Measurements from ENCODE around the gene UNC13B.
"Not testable (repeated sequence)": the region's sequence is repeated elsewhere in the genome, so short reads cannot be mapped to it uniquely, and the experiment has no call there.

UNC13B gene

GRCh38 chr9:35229066-35229778 is 67.4 kb downstream of the UNC13B start:
- no peak for DNase-seq

- no peak for DNase-seq
Measured at GRCh38 chr9:35229779-35230143, 68.0 kb downstream of the UNC13B start.

DNA sequence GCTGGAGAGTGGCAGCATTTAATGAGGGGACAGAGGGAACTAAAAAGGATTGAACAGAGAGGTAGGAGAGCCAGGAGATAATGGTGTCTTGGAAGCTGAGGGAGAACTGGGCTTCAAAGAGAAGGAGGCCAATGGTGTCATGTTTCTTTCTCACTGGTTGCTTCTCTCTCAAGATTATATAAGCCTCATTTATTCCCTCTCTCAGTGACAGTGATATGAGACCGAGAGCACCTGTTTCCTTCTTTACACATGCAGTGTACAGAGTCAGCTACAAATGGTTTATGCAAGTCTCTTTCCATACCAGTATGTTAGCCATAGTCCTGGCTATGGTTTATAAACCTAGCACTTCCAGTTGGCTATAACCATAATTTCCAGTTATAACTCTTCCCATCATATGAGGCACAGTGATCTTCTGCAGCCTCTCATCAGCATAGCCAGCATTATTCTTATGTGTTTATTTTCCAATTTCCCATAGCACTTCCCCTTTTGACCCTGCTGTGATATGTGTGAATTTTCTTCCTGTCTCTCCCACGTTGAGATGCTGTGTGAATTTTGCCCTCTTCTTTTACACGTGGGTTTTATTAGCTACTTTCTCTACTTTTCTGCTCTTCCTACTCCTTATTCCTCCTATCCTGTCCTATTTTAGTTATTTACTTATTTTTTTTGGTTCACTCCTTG is 71.2 kb downstream of the UNC13B start:
- DNase-seq = no peak

DNA sequence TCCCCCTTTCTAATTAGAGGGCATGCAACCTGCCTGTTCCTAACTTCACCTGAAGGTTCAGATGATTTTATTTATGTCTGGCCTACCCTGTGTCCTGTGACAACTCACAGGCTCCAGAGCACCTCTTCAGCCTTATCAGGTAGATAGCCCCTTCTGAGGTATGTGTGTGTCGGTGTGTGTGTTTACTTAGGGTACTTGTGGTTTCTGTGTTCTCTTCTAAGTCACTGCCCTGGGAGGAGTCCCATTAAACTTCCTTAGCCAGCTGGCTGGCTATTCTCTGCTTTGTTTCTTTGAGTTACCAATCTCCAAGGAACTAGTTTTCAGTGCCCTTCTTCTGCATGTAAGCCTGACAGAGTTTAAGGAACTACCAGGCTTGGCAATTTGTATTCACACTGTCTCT is 74.9 kb downstream of the UNC13B start:
- DNase-seq = no peak

- DNase-seq = no peak
Measured at GRCh38 chr9:35237311-35237710, 75.5 kb downstream of the UNC13B start.

DNA sequence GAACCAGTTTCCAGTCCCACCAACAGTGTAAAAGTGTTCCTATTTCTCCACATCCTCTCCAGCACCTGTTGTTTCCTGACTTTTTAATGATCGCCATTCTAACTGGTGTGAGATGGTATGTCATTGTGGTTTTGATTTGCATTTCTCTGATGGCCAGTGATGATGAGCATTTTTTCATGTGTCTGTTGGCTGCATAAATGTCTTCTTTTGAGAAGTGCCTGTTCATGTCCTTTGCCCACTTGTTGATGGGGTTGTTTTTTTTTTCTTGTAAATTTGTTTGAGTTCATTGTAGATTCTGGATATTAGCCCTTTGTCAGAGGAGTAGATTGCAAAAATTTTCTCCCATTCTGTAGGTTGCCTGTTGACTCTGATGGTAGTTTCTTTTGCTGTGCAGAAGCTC is 84.1 kb downstream of the UNC13B start:
- DNase-seq = not testable (repeated sequence)

DNA sequence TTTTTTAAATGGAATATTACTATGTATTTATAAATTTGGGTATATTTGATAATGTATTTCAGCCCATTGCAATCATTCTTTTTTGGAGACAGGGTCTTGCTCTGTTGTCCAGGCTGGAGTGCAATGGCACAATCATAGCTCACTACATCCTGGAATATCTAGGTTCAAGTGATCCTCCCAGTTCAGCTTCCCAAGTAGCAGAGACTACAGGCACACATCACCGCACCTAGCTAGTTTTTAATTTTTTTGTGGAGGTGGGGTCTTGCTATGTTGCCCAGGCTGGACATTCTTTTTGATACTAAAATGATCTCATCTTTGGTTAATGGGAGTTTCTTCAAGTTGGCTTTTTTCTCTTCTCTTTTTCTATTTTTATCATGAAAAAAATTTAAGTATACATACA is 91.3 kb downstream of the UNC13B start:
- no peak for DNase-seq

GRCh38 chr9:35254237-35254636 is 92.4 kb downstream of the UNC13B start:
- no peak for DNase-seq

DNA sequence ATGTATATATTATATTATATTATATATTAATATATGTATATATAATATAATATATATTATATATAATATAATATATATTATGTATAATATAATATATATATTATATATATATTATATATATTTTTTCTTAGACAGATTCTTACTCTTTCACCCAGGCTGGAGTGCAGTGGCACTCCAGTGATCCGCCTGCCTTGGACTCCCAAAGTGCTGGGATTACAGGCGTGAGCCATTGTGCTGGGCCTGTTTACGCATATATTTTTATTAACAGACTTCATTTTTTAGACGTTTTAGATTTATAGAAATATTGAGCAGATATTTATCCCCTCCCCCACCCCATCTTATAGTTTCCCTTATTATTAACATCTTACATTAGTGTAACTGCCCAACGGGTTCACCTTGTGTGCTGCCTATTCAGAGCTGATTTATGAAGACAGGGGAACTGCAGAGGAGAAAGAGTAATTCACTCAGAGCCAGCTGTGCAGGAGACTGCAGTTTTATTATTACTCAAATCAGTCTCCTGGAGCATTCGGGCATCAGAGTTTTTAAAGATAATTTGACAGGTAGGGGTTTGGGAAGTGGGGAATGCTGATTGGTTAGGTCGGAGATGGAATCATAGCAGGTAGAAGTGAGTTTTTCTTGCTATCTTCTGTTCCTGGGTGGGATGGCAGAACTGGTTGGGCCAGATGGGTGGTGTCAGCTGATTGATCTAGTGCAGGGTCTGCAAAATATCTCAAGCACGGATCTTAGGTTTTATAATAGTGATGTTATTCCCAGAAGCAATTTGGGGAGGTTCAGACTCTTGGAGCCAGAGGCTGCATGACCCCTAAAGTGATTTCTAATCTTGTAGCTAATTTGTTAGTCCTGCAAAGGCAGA is 93.4 kb downstream of the UNC13B start:
- DNase-seq = no peak

DNA sequence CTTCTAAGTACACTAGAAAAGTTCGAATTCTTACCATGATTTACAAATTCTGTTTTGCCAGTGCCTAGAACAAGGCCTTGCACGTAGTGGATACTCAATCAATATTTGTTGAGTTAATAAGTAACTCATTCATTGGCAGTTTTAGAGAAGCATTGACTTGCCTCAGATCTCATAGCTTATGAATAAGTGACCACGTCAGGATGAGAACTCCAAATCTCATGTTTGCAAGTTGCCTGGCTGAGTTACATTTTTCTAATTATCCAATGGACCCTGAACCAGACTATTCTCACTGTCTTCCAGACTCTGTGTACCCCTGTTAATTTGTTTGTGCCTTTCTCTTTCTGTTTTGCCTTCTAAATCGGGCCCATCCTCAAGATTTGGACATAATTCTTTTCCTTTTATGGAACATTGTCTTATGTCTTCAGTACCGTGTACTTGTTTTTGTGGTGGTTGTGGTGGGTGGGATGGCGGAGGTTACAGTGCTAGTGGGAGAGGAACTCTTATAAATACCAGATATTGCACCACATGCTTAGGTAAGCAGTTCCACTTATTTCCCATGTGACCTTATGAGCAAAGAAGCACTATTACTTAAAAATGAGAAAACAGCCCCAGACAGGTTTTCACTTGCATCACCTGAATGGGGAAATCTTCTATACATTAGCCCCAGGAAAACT is 96.3 kb downstream of the UNC13B start:
- no peak for DNase-seq

- DNase-seq = peak; percentile 4
Measured at GRCh38 chr9:35258660-35259474, 97.1 kb downstream of the UNC13B start.

GRCh38 chr9:35260186-35260585 is 98.4 kb downstream of the UNC13B start:
- DNase-seq = no peak

DNA sequence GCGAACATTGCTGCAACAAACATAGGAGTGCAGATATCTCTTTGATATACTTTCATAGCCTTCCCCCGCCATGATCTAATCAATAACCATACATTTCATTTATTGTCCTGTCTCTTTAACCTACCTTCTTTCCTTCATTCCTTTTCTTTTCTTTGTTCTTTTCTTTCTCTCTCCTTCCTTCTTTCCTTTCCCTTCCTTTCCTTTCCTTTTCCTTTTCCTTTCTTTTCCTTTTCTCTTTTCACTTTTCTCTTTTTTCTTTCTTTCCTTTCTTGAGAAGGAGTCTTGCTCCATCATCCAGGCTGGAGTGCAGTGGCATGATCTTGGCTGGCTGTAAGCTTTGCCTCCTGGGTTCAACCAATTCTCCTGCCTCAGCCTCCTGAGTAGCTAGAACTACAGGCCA is 100.3 kb downstream of the UNC13B start:
- DNase-seq = no peak

- no peak for DNase-seq
Measured at GRCh38 chr9:35267710-35268109, 105.9 kb downstream of the UNC13B start.

DNA sequence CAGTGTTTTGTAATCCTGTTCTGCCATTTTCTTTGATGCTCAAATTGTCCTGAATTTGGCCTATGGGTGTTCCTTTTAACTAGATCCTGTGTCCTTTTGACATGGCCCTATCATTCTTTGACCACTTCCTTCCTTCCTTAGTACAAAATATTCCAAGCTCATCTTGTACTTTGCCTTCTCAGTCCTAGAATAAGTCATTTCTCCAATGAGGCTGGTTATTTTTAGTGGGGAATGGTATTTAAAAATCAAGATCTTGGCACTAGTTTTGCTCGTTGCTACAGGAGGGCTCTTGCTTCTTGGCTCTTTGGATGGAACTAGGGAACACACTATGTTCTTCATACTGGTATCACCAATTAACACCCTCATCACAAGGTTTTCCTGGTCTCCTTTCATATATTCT is 108.1 kb downstream of the UNC13B start:
- DNase-seq = no peak

- no peak for DNase-seq
Measured at GRCh38 chr9:35271637-35272036, 109.8 kb downstream of the UNC13B start.

DNA sequence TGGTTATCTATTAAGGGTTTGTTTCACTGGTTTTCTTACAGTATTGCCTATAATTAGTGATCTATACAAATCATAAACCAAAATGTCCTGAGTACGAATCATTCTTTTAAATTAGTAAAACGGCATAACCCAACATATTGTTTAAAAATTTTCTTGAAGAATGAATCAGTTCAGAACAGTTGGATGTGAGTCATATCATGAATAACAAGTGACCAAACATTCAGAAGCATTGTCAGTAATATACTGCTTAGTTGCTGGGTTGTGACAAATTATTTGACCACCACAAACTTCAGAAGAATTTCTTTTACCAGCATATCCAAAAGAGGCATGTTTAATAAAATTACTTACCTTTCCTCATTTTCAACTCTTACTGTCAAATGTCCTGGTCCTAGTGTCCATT is 111.2 kb downstream of the UNC13B start:
- no peak for DNase-seq

DNA sequence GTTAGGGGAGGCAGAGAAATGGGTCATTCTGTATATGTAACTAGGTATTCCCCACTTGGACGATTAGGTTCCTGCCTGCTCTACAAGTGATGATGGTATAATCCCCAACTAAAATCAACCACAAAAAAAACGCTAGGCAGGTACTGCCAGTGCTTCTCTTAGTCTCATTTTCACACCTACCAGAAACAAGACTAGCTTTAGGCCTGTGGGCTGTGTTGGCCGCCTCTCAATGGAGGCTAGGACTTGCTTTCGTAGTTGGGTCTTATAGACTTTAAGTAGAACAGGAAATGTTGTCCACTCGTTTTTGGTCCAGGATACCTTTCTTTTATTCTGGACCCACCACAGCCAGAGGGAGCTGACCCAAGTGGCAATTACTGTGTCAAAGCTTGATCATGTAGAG is 111.8 kb downstream of the UNC13B start:
- no peak for DNase-seq

- no peak for DNase-seq
Measured at GRCh38 chr9:35274993-35275392, 113.2 kb downstream of the UNC13B start.

- DNase-seq = no peak
Measured at GRCh38 chr9:35277171-35277520, 115.3 kb downstream of the UNC13B start.

DNA sequence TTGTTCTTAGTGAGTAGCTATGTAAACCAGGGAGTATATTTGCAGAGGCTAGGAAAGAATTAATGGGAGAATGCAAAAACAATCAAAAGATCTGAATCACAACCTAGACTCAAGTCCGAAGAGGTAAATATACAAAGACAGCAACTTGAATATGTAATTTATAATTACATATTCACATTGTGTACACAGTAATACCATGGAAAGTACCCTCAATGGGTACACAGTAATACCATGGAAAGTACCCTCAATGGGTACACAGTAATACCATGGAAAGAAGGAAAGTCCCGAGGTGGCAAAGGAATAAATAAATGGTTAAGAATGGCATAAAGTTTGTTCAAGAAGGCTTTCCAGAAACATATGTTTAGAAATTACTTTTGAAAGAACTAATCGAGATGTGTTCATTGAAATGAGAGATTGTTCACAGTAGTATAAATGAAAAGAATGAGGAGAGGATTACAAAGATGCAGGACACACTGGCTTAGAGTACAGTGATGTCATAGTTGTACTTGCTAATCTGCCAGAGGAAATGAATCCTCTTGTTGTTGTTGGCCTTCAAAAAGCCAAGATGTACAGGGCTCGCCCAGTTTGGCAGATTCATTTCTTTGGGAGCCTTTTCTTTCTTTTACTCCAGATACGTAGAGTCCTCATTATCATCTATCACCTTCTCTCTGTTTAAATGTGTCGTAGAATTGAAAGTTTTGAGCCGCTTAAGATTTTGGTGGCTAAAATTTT is 116.0 kb downstream of the UNC13B start:
- DNase-seq = peak; percentile 27

GRCh38 chr9:35279946-35280345 is 118.1 kb downstream of the UNC13B start:
- DNase-seq = no peak
